OCI-LY1 (cell line): ENCODE measurements around the gene AOAH.
A peak's percentile ranks its signal among the peaks of the same experiment; 100 is the strongest.

ENCODE experiments used
- H2AFZ ChIP-seq: fragments of 200-600 bp; sonication (generic), shearing (Covaris generic); 2 replicates; pipeline ENCODE4 v1.6.0; 2014; ENCODE audit warnings: antibody characterized with exemption, mild to moderate bottlenecking, low read length
- H3F3A ChIP-seq: fragments of 200-600 bp; sonication (generic), shearing (Covaris generic); 2 replicates; pipeline ENCODE4 v1.6.0; 2014; ENCODE audit warnings: mild to moderate bottlenecking, antibody characterized with exemption, low read length, moderate library complexity; ENCODE audit not compliant: insufficient read depth
- H3K27ac ChIP-seq: fragments of 200-600 bp; sonication (generic); 2 replicates; pipeline ENCODE4 v1.5.1; 2014; ENCODE audit warnings: low read length, mixed run types, mild to moderate bottlenecking, low read depth; ENCODE audit not compliant: poor library complexity, severe bottlenecking
- H3K27me3 ChIP-seq: fragments of 200-600 bp; sonication (generic); 2 replicates; pipeline ENCODE4 v1.6.0; 2014; ENCODE audit warnings: antibody characterized with exemption, mild to moderate bottlenecking, low read length, moderate library complexity; ENCODE audit not compliant: insufficient read depth
- H3K36me3 ChIP-seq: fragments of 200-600 bp; sonication (generic); 2 replicates; pipeline ENCODE4 v1.6.1; 2014; ENCODE audit warnings: mild to moderate bottlenecking, antibody characterized with exemption, low read length, moderate library complexity, mixed read lengths; ENCODE audit not compliant: insufficient read depth
- H3K4me1 ChIP-seq: fragments of 200-600 bp; sonication (generic); 2 replicates; pipeline ENCODE4 v1.5.1; 2014; ENCODE audit warnings: mild to moderate bottlenecking, low read length, moderate library complexity; ENCODE audit not compliant: insufficient read depth, severe bottlenecking
- H3K4me2 ChIP-seq: fragments of 200-600 bp; sonication (generic), shearing (Covaris generic); 2 replicates; pipeline ENCODE4 v1.6.1; 2014; ENCODE audit warnings: low read length
- H3K4me3 ChIP-seq: fragments of 200-600 bp; sonication (generic); 2 replicates; pipeline ENCODE4 v1.5.1; 2014; ENCODE audit warnings: low read length, low read depth, mild to moderate bottlenecking, mixed read lengths; ENCODE audit not compliant: poor library complexity, severe bottlenecking
- H3K79me2 ChIP-seq: fragments of 200-600 bp; shearing (Covaris generic); 2 replicates; pipeline ENCODE4 v1.6.1; 2016; ENCODE audit warnings: mixed run types, low read length, mixed read lengths; ENCODE audit not compliant: insufficient read depth
- H3K9ac ChIP-seq: fragments of 200-600 bp; sonication (generic), shearing (Covaris generic); 2 replicates; pipeline ENCODE4 v1.6.1; 2014; ENCODE audit warnings: mild to moderate bottlenecking, low read length, mixed read lengths
- H3K9me2 ChIP-seq: fragments of 200-600 bp; sonication (generic), shearing (Covaris generic); 2 replicates; pipeline ENCODE4 v1.6.1; 2014; ENCODE audit warnings: low read depth, mild to moderate bottlenecking, low read length, mixed read lengths
- H3K9me3 ChIP-seq: fragments of 200-600 bp; shearing (Covaris generic); 2 replicates; pipeline ENCODE4 v1.6.1; 2014; ENCODE audit warnings: low read length, mixed read lengths
- H4K20me1 ChIP-seq: fragments of 200-600 bp; sonication (generic), shearing (Covaris generic); 2 replicates; pipeline ENCODE4 v1.6.0; 2016; ENCODE audit warnings: mild to moderate bottlenecking, low read length; ENCODE audit not compliant: insufficient read depth
- EZH2 ChIP-seq: fragments of 200-600 bp; sonication (generic), shearing (Covaris generic); IDR thresholded peaks from 2 replicates; pipeline ENCODE4 v1.8.0; 2017; ENCODE audit warnings: borderline replicate concordance, mixed run types, mild to moderate bottlenecking, antibody characterized with exemption, low read length, moderate library complexity, mixed read lengths
- TF ChIP-seq, protein P1 (sequence below): fragments of 200-600 bp; sonication (generic), shearing (Covaris generic); IDR thresholded peaks from 2 replicates; pipeline ENCODE4 v1.5.1; 2017; ENCODE audit warnings: mild to moderate bottlenecking, antibody characterized with exemption, low read length, moderate library complexity, mixed read lengths

The AOAH gene

GRCh38 chr7:36475011-36475342 is 249.3 kb downstream of the AOAH start:
- Histone ChIP-seq H4K20me1 (no peaks in the 10 kb centered on the region), H3K9me2 (no peaks in the 10 kb centered on the region), H3K27me3 (0 out of 2 replicates have a peak, but pooled peaks cover 8% of the 10 kb centered on the region), H3K4me2 (no peak overlapping the region), H3K4me1 (no peaks in the 10 kb centered on the region), H2AFZ (no peak overlapping the region), H3K79me2 (no peaks in the 10 kb centered on the region), H3K36me3 (no peaks in the 10 kb centered on the region), H3K9ac (no peak overlapping the region), H3K9me3 (no peaks in the 10 kb centered on the region), H3K27ac (no peak overlapping the region), H3F3A (no peaks in the 10 kb centered on the region), H3K4me3 (no peak overlapping the region)
- TF ChIP-seq EZH2, result no peak
- TF ChIP-seq, protein P1, sequence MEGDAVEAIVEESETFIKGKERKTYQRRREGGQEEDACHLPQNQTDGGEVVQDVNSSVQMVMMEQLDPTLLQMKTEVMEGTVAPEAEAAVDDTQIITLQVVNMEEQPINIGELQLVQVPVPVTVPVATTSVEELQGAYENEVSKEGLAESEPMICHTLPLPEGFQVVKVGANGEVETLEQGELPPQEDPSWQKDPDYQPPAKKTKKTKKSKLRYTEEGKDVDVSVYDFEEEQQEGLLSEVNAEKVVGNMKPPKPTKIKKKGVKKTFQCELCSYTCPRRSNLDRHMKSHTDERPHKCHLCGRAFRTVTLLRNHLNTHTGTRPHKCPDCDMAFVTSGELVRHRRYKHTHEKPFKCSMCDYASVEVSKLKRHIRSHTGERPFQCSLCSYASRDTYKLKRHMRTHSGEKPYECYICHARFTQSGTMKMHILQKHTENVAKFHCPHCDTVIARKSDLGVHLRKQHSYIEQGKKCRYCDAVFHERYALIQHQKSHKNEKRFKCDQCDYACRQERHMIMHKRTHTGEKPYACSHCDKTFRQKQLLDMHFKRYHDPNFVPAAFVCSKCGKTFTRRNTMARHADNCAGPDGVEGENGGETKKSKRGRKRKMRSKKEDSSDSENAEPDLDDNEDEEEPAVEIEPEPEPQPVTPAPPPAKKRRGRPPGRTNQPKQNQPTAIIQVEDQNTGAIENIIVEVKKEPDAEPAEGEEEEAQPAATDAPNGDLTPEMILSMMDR, result no peak

GRCh38 chr7:36474283-36475010 is 249.8 kb downstream of the AOAH start:
- no peak overlapping the region for H3K4me2 ChIP-seq
- H3K4me1 ChIP-seq, result no peaks in the 10 kb centered on the region
- no peak for TF ChIP-seq EZH2
- TF ChIP-seq, protein P1, result no peak
- no peaks in the 10 kb centered on the region for H3K79me2 ChIP-seq
- H3K27ac ChIP-seq, result no peak overlapping the region
- H3K4me3 ChIP-seq, result no peak overlapping the region
- H3K27me3 ChIP-seq, result 0 out of 2 replicates have a peak, but pooled peaks cover 8% of the 10 kb centered on the region
- no peaks in the 10 kb centered on the region for H3K9me3 ChIP-seq
- no peaks in the 10 kb centered on the region for H4K20me1 ChIP-seq
- no peak overlapping the region for H3K9ac ChIP-seq
- no peaks in the 10 kb centered on the region for H3K9me2 ChIP-seq
- no peaks in the 10 kb centered on the region for H3F3A ChIP-seq
- no peaks in the 10 kb centered on the region for H3K36me3 ChIP-seq
- H2AFZ ChIP-seq, result no peak overlapping the region

- TF ChIP-seq, protein P1, result peak; percentile 84
- TF ChIP-seq EZH2, result no peak
Observed at GRCh38 chr7:36473454-36474282, 250.6 kb downstream of the AOAH start.

More at GRCh38 chr7:36473454-36474282, 250.6 kb downstream of the AOAH start:
- H3F3A ChIP-seq, result no peaks in the 10 kb centered on the region
- no peaks in the 10 kb centered on the region for H3K79me2 ChIP-seq
- no peaks in the 10 kb centered on the region for H3K9me2 ChIP-seq
- no peaks in the 10 kb centered on the region for H3K9me3 ChIP-seq
- no peak overlapping the region for H2AFZ ChIP-seq
- H3K27ac ChIP-seq, result no peak overlapping the region
- H3K36me3 ChIP-seq, result no peaks in the 10 kb centered on the region
- no peak overlapping the region for H3K9ac ChIP-seq
- H3K4me3 ChIP-seq, result no peak overlapping the region
- H3K4me2 ChIP-seq, result no peak overlapping the region
- no peaks in the 10 kb centered on the region for H3K4me1 ChIP-seq
- H4K20me1 ChIP-seq, result no peaks in the 10 kb centered on the region
- H3K27me3 ChIP-seq, result 0 out of 2 replicates have a peak, but pooled peaks cover 8% of the 10 kb centered on the region
